K562 (cell line): Measurements from ENCODE around the gene SOCS3. TPM values are rescaled to one million over a fixed set of nuclear protein-coding genes. Genes with fewer than 3 reads are reported as not detected.

Source experiments
- ATAC-seq: fragments of 200-7000 bp; cut with Tn5 transposase; 3 replicates; pipeline ENCODE4 v1.9.1; 2020; ENCODE audit warnings: moderate library complexity
- BruUV-seq: library from RNA; stranded (reverse); fragments of 400-500 nt; replicated peaks from 2 replicates; lab custom pipeline; 2021; lab: Mats Ljungman, UMichigan
- CTCF ChIA-PET: fragments of 300-600 bp; formaldehyde crosslinking; extraction: SDS; loops from one replicate; lab custom pipeline; 2021; ENCODE audit warnings: low intra/inter-chr PET ratio; lab: Yijun Ruan, JAX
- POLR2A ChIA-PET: fragments of 300-600, 350-650 bp; sonication (Branson Sonifier 250); formaldehyde crosslinking; extraction: SDS; loops from one replicate; lab custom pipeline; 2021; ENCODE audit warnings: antibody characterized with exemption, inconsistent platforms; lab: Yijun Ruan, JAX
- DNase-seq, 4 experiments: peaks; one replicate each; pipeline versions ENCODE4 v3.0.0 to v3.0.0-alpha.2; 2011 to 2018; ENCODE audit warnings: low spot score in 3 of 4, mixed read lengths in 3 of 4; ENCODE audit errors: extremely low read depth in 1 of 4
- FAIRE-seq: peaks from 2 replicates; lab custom pipeline; 2011; peaks lifted over from hg19 to GRCh38; lab: Jason Lieb, UNC
- H2AFZ ChIP-seq: 2 replicates; pipeline ENCODE4 v1.6.0; 2011; ENCODE audit warnings: low read depth, low read length, control low read depth, inconsistent platforms
- H3K27ac ChIP-seq: fragments of 200-600 bp; 3 replicates; pipeline ENCODE4 v1.8.0; 2011; ENCODE audit warnings: low read depth, mild to moderate bottlenecking, control low read depth, inconsistent platforms, low read length, moderate library complexity, mixed read lengths; ENCODE audit errors: extremely low read depth
- H3K27me3 ChIP-seq, 2 experiments: fragments of 300-600 bp in 1 of 2; 2 replicates in 1 of 2; 3 replicates in 1 of 2; pipeline versions ENCODE4 v1.6.0 to v1.8.0; 2011; ENCODE audit warnings: inconsistent platforms in 2 of 2, low read length in 2 of 2, mild to moderate bottlenecking in 1 of 2, mixed read lengths in 1 of 2, moderate library complexity in 1 of 2; ENCODE audit not compliant: control insufficient read depth in 2 of 2, insufficient read depth in 2 of 2
- H3K36me3 ChIP-seq: fragments of 300-600 bp; 3 replicates; pipeline ENCODE4 v1.8.0; 2011; ENCODE audit warnings: mild to moderate bottlenecking, low read length, inconsistent platforms; ENCODE audit not compliant: control insufficient read depth, insufficient read depth
- H3K4me1 ChIP-seq, 2 experiments: fragments of 200-600 bp in 1 of 2; replicated peaks in 1 of 2; 2 replicates in 1 of 2; 3 replicates in 1 of 2; pipeline versions ENCODE4 v1.5.1 to v1.8.0; 2011; ENCODE audit warnings: inconsistent platforms in 2 of 2, low read length in 2 of 2, mild to moderate bottlenecking in 1 of 2, mixed read lengths in 1 of 2, moderate library complexity in 1 of 2; ENCODE audit not compliant: control insufficient read depth in 2 of 2, insufficient read depth in 2 of 2
- H3K4me2 ChIP-seq: 2 replicates; pipeline ENCODE4 v1.6.1; 2011; ENCODE audit warnings: low read length, control low read depth, inconsistent platforms, mixed read lengths; ENCODE audit not compliant: insufficient read depth
- H3K4me3 ChIP-seq: fragments of 200-600 bp; sonication (generic), shearing (Covaris generic); 2 replicates; pipeline ENCODE4 v1.5.1; 2016; ENCODE audit warnings: control low read depth, inconsistent platforms
- H3K79me2 ChIP-seq: fragments of 200-600 bp; 3 replicates; pipeline ENCODE4 v1.8.0; 2011; ENCODE audit warnings: low read length, inconsistent platforms; ENCODE audit not compliant: control insufficient read depth, insufficient read depth
- H3K9ac ChIP-seq, 2 experiments: 2 replicates each; pipeline versions ENCODE4 v1.6.0 to v1.6.1; 2011; ENCODE audit warnings: low read depth in 2 of 2, low read length in 2 of 2, control low read depth in 1 of 2, inconsistent platforms in 1 of 2, mild to moderate bottlenecking in 1 of 2, mixed read lengths in 1 of 2; ENCODE audit not compliant: insufficient read depth in 1 of 2
- H3K9me1 ChIP-seq: one replicate; pipeline ENCODE4 v1.6.0; 2011; ENCODE audit warnings: inconsistent platforms, mild to moderate bottlenecking, low read length, moderate library complexity; ENCODE audit not compliant: control insufficient read depth, insufficient read depth
- H3K9me3 ChIP-seq: replicated peaks from 2 replicates; pipeline ENCODE4 v1.5.1; 2011; ENCODE audit warnings: low read depth, low read length, inconsistent platforms; ENCODE audit not compliant: control insufficient read depth, insufficient read depth
- H4K20me1 ChIP-seq: replicated peaks from 2 replicates; pipeline ENCODE4 v1.6.1; 2011; ENCODE audit warnings: low read length, inconsistent platforms, mixed read lengths; ENCODE audit not compliant: control insufficient read depth, insufficient read depth
- CREB1 ChIP-seq, 2 experiments: sonication (generic) in 1 of 2; formaldehyde crosslinking in 1 of 2; IDR thresholded peaks; 2 replicates each; pipeline versions ENCODE4 v1.6.1 to v1.8.0; 2012 to 2022; ENCODE audit warnings: inconsistent platforms in 1 of 2, mild to moderate bottlenecking in 1 of 2, missing genetic modification reagents in 1 of 2, moderate library complexity in 1 of 2
- HCFC1 ChIP-seq: IDR thresholded peaks from 2 replicates; pipeline ENCODE4 v1.6.1; 2012; ENCODE audit warnings: low read depth, low read length, improper control_type of control experiment
- MAFF ChIP-seq: IDR thresholded peaks from 2 replicates; pipeline ENCODE4 v1.6.1; 2012; ENCODE audit warnings: low read length, improper control_type of control experiment
- PTTG1 ChIP-seq: fragments of 450-650 bp; IDR thresholded peaks from 2 replicates; pipeline ENCODE4 v1.6.1; 2016; ENCODE audit warnings: low read depth, mild to moderate bottlenecking, missing genetic modification characterization, missing compliant biosample characterization
- RBM22 ChIP-seq: fragments of 200-400 bp; formaldehyde crosslinking; IDR thresholded peaks from 2 replicates; pipeline ENCODE4 v1.6.1; 2018; ENCODE audit warnings: low read length, low read depth; ENCODE audit not compliant: poor library complexity, severe bottlenecking
- SMAD3 ChIP-seq: fragments of 450-650 bp; formaldehyde crosslinking; conservative IDR thresholded peaks from 2 replicates; pipeline ENCODE4 v1.4.0; 2020; ENCODE audit warnings: mild to moderate bottlenecking
- ZFP36 ChIP-seq: fragments of 150-350 bp; IDR thresholded peaks from 2 replicates; pipeline ENCODE4 v1.6.1; 2018; ENCODE audit warnings: low read length, low read depth; ENCODE audit not compliant: partially characterized antibody
- ZNF197 ChIP-seq: fragments of 200-800 bp; sonication (Bioruptor generic); IDR thresholded peaks from 2 replicates; pipeline ENCODE4 v1.6.1; 2016; ENCODE audit warnings: low read depth, missing genetic modification characterization, missing compliant biosample characterization
- WGBS: fragments of 100-300 bp; shearing (Covaris generic); methylation state at CpG from one replicate; pipeline ENCODE4 v1.1.6; 2016; ENCODE audit warnings: low coverage, mixed read lengths; ENCODE audit not compliant: insufficient coverage; ENCODE audit errors: missing lambda C conversion rate; 5-methylcytosine and 5-hydroxymethylcytosine counted together
- in situ Hi-C: fragments of 300-500 bp; cut with MboI; formaldehyde crosslinking; loops from 4 replicates; pipeline ENCODE4 v1.15.0; 2018; ENCODE audit warnings: inconsistent platforms, mixed read lengths
- intact Hi-C: fragments of 100-400 bp; cut with micrococcal nuclease; formaldehyde crosslinking; loops from 2 replicates; pipeline ENCODE4 v1.14.2; 2022
- polyA plus RNA-seq, 8 experiments: library from polyadenylated mRNA; depleted of rRNA in 4 of 8; stranded (reverse) in 5 of 8; unstranded in 3 of 8; fragments of >200 nt; fragmentation: Nextera tagmentation in 2 of 8; fragmentation: Illumina TruSeq in 1 of 8; extraction: Ambion mirVana in 2 of 8; extraction: Trizol in 1 of 8; gene quantifications; 2 replicates each; pipeline versions ENCODE4 v1.2.1 to v1.2.3, GENCODE V29; 2011 to 2014; ENCODE audit warnings: inconsistent platforms in 1 of 8, missing spikeins in 1 of 8
- total RNA-seq, 7 experiments: library from RNA; depleted of rRNA in 6 of 7; stranded (reverse); fragments of >200 nt in 6 of 7; fragmentation: Illumina TruSeq in 2 of 7; extraction: Trizol in 2 of 7; gene quantifications; 2 replicates each; pipeline versions ENCODE4 v1.2.1 to v1.2.3, GENCODE V29; 2011 to 2021; ENCODE audit warnings: low replicate concordance in 1 of 7

The SOCS3 gene
- total and polyA plus RNA-seq, 9 of the 15 experiments (the other 6 are each of a cell fraction or from before 2014, with no cell fraction given) = 0.56 to 38.9 (median 13.7) TPM

- Histone ChIP-seq H3K4me3 (no peak overlapping the region), H3K4me2 (no peak overlapping the region), H2AFZ (peak overlapping the region; percentile 10; the same call in 1 of the 2 replicates), H3K9me1 (no peaks in the 10 kb centered on the region), H3K9me3 (no peaks in the 10 kb centered on the region), H4K20me1 (no peaks in the 10 kb centered on the region), H3K27me3 (no peaks in the 10 kb centered on the region), H3K9ac (peak overlapping the region in 1 of 2 experiments; percentile 38; a peak in 1 of 4 replicates), H3K4me1 (peaks cover 0 to 29% of the 10 kb centered on the region in 2 experiments; a peak in 4 of 5 replicates), H3K79me2 (no peaks in the 10 kb centered on the region), H3K36me3 (no peaks in the 10 kb centered on the region), H3K27ac (no peak overlapping the region)
- FAIRE-seq (no peak), DNase-seq (no peak), ATAC-seq (no peak)
- TF ChIP-seq PTTG1 (tag) (no peak), HCFC1 (no peak), MAFF (no peak), RBM22 (no peak), ZFP36 (peak; percentile 9), ZNF197 (CRISPR knock-in tag) (no peak), SMAD3 (no peak), CREB1 (IDR thresholded peaks at IDR 0.05) (no peak), CREB1 (CRISPR knock-in tag; IDR thresholded peaks at IDR 0.05) (no peak)
- in situ Hi-C loops (no loop called here), intact Hi-C loops (no loop called here)
- 38% methylated on average over 10 of the region's 10 CpGs for WGBS
- BruUV-seq = no TSS peak
- ChIA-PET POLR2A (interaction anchor here (0.5 to 2.1 kb wide), 5 partner anchors 9 to 232 kb away, joined by 3 to 6 read pairs (median 3); no protein-coding TSS in a partner anchor), CTCF (no interaction called here)
Observed at GRCh38 chr17:78345791-78346494, 13.9 kb downstream of the SOCS3 start.
